GM13976 (cell line): ENCODE data around the gene CEMIP.

Source experiments
- DNase-seq: peaks from one replicate; pipeline ENCODE4 v3.0.0; 2012; ENCODE audit warnings: low spot score
- in situ Hi-C: fragments of 300-500 bp; cut with MboI; formaldehyde crosslinking; loops from one replicate; pipeline ENCODE4 v1.12.0; 2022; ENCODE audit warnings: low sequenced_read_pairs, mixed read lengths, inconsistent platforms; ENCODE audit not compliant: unreplicated experiment
- TF ChIP-seq, protein P1 (sequence below): IDR thresholded peaks from 2 replicates; pipeline ENCODE4 v1.5.1; 2012; ENCODE audit warnings: borderline replicate concordance, mild to moderate bottlenecking; ENCODE audit not compliant: insufficient read depth; ENCODE audit errors: extremely low read depth, missing control alignments, control extremely low read depth

CEMIP gene

DNA sequence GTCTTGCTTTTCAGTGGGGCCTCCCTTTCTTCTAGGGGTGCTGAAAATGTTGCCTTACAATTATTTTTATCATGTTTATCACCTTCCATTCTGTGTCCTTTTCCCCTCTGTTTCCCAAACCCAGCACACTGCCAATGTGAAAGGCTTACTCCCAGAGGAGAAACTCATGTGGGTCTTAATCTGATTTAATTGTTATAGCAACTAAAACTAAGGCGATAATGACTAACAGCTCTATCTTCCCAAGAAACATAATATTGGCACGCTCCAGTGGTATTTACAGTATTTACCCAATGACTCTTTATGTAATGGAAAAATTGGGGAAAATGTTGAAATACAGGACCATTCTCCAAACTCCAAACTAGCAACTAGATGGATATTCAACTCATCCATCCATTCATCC, 152.0 kb downstream of the CEMIP start:
- DNase-seq, result no peak
- TF ChIP-seq, protein P1, sequence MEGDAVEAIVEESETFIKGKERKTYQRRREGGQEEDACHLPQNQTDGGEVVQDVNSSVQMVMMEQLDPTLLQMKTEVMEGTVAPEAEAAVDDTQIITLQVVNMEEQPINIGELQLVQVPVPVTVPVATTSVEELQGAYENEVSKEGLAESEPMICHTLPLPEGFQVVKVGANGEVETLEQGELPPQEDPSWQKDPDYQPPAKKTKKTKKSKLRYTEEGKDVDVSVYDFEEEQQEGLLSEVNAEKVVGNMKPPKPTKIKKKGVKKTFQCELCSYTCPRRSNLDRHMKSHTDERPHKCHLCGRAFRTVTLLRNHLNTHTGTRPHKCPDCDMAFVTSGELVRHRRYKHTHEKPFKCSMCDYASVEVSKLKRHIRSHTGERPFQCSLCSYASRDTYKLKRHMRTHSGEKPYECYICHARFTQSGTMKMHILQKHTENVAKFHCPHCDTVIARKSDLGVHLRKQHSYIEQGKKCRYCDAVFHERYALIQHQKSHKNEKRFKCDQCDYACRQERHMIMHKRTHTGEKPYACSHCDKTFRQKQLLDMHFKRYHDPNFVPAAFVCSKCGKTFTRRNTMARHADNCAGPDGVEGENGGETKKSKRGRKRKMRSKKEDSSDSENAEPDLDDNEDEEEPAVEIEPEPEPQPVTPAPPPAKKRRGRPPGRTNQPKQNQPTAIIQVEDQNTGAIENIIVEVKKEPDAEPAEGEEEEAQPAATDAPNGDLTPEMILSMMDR, result no peak
- in situ Hi-C loops, result no loop called here

DNA sequence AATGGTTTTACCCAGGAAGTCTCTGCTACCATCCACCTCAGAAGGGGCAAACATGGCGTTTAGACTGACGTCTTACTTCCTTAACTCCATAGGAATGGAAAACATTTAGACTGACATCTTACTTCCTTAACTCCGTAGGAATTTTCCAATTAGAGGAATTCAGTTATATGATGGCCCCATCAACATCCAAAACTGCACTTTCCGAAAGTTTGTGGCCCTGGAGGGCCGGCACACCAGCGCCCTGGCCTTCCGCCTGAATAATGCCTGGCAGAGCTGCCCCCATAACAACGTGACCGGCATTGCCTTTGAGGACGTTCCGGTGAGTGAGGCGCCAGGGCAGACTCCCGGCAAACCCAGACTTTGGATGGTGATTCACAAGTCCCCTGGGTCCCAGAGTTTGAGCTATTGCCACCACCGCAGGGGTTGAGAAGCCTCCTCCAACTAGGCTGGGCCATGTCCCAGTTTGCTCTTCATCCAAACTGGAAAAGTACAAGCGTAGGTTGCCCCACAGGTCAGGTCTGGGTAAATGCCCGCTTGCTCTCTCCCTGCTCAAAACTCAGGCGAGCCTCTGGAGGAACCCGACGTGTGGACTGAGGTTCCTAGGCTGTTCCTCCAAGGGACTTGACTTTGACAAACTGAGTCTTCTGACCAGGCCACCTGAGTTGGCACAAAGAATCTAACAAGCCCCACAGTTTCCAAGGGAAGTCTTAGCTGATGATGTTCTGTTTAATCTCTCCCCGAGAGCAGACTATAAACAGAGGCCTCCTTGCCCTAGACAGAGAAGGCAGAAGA, 152.7 kb downstream of the CEMIP start:
- in situ Hi-C loops, result no loop called here
- DNase-seq, result no peak
- TF ChIP-seq, protein P1, result no peak

DNA sequence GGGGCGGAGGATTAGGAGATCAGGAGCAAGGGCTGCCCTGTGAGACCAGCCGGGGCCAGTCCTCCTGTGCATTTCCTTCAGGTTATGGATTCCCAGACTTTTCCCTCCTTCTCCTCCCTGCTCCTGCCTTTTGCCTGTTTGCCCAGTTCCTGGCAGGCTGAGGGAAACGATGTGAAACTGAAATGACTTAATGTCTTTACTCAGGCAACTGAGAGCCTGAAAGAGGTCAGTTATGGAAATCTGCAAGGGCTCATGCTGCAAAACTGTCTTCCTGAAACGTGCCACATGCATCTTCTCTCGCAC, 153.3 kb downstream of the CEMIP start:
- TF ChIP-seq, protein P1, result no peak
- in situ Hi-C loops, result no loop called here
- DNase-seq, result no peak

DNA sequence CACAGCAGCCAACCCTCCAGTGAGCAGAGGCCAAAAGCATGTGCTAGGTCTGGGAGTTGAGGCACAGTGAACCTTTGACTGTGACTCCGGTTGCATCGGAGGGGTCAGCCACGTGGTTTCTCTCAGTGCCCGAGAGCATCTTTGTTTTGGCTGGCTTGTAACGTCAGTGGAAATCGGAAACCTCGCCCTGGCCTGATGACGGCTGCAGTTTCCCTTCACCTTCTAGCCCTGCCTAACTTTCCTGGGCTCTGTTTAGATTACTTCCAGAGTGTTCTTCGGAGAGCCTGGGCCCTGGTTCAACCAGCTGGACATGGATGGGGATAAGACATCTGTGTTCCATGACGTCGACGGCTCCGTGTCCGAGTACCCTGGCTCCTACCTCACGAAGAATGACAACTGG, 153.8 kb downstream of the CEMIP start:
- TF ChIP-seq, protein P1, result no peak
- in situ Hi-C loops, result no loop called here
- no peak for DNase-seq

DNA sequence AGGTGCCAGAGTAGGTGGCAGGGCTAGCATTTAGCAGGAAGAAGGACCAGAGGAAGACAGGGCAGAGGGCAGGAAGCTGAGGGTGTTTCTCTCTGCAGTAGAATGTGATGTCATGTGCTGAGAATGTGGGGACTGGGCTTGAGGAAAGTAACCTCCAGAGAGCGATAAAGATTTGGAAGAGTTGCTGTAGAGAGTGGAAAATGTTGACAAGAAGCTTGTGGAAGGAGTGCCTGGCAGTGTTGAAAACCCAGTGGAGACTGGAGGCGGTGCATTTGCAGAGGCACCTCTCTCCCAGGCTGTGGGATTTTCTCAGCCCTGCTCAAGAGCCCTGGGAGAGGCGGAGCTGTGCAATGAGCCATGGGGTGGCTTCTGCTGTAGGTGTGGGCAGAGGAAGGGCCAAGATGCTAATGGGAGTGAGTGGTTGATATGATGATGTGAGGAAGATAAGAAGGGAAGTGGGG, 155.6 kb downstream of the CEMIP start:
- no peak for DNase-seq
- TF ChIP-seq, protein P1, result no peak
- in situ Hi-C loops, result no loop called here

DNA sequence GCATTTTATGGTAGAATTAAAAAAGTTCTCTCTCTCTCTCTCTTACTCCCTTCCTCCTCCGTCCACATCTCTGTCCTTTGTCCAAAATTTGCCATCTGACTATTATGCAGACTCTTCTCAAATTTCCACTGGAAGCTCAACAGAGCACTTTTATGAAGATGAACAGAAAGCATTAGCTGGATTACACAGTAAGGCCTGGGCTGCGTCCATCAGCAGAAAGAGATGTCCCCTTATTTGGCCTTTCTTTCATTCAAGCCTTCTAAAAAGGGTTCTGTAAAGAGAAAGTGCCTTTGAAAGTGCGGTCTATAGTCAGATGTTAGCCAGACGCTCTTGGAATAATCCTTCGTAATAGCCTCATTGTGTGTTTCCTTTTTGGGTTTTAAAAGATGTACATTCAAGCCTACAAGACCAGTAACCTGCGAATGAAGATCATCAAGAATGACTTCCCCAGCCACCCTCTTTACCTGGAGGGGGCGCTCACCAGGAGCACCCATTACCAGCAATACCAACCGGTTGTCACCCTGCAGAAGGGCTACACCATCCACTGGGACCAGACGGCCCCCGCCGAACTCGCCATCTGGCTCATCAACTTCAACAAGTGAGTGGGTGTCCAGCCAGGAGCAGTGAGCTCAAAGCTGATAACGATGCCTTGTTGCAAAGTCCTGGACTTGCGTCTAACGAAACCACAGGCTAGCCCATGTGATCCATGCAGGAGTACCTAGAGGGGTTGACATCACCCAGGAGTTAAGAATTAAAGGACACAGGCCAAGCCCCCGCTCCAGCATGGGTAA, 157.3 kb downstream of the CEMIP start:
- no peak for DNase-seq
- TF ChIP-seq, protein P1, result no peak
- in situ Hi-C loops, result no loop called here
